Measurements from ENCODE around the gene COL4A2.

DNA sequence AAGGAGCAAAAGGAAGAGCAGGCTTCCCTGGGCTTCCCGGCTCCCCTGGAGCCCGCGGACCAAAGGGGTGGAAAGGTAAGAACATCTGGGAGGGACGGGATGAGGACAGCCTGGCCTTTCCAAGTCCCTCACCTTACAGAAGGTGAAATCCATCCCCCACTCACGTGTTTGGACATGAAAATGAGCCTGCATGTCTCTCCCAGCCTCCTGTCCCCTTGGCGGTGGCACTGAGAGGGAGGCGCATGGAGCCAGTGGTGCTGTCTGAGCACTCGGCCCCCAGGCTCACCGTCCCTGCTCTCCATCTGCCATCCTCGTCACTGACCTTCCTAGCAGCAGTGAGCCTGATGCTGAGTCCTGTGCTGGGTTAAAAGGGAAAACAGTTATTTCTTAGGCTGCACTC is 150.3 kb downstream of the COL4A2 start:
- TF ChIP-seq CTCF (IDR thresholded peaks at IDR 0.05 in 4 of 5, conservative IDR thresholded peaks at IDR 0.05 in 1 of 5): no peak
- TF ChIP-seq POLR2A (IDR thresholded peaks at IDR 0.05): no peak
